HG02588 (cell line): ENCODE results near the gene TAF8.

Experiments used
- ATAC-seq: cut with Tn5 transposase; IDR thresholded peaks from one replicate; pipeline ENCODE4 v1.9.1; 2021; ENCODE audit warnings: mild to moderate bottlenecking, moderate library complexity; ENCODE audit not compliant: unreplicated experiment

TAF8 gene

GRCh38 chr6:42049948-42050296, 402 bp upstream of the TAF8 start:
- ATAC-seq = no peak

- ATAC-seq = no peak
Observed at GRCh38 chr6:42051268-42051653, 937 bp downstream of the TAF8 start.

GRCh38 chr6:42053601-42054000, 3.3 kb downstream of the TAF8 start:
- no peak for ATAC-seq

- ATAC-seq = no peak
Observed at GRCh38 chr6:42059743-42060142, 9.4 kb downstream of the TAF8 start.

- ATAC-seq = no peak
Observed at GRCh38 chr6:42066156-42066675, 15.9 kb downstream of the TAF8 start.

- no peak for ATAC-seq
Observed at GRCh38 chr6:42068173-42068572, 17.8 kb downstream of the TAF8 start.

- no peak for ATAC-seq
Observed at GRCh38 chr6:42068872-42069522, 18.7 kb downstream of the TAF8 start.

- no peak for ATAC-seq
Observed at GRCh38 chr6:42071881-42072583, 21.7 kb downstream of the TAF8 start.

GRCh38 chr6:42073287-42073686, 23.0 kb downstream of the TAF8 start:
- no peak for ATAC-seq

- no peak for ATAC-seq
Observed at GRCh38 chr6:42075159-42075838, 25.0 kb downstream of the TAF8 start.

- ATAC-seq = no peak
Observed at GRCh38 chr6:42078386-42078785, 28.1 kb downstream of the TAF8 start.

GRCh38 chr6:42079941-42080464, 29.7 kb downstream of the TAF8 start:
- no peak for ATAC-seq

- no peak for ATAC-seq
Observed at GRCh38 chr6:42083530-42083929, 33.2 kb downstream of the TAF8 start.

- no peak for ATAC-seq
Observed at GRCh38 chr6:42084889-42085288, 34.6 kb downstream of the TAF8 start.

- no peak for ATAC-seq
Observed at GRCh38 chr6:42086046-42087035, 36.0 kb downstream of the TAF8 start.

GRCh38 chr6:42088101-42088591, 37.8 kb downstream of the TAF8 start:
- ATAC-seq = no peak

- ATAC-seq = no peak
Observed at GRCh38 chr6:42090819-42091717, 40.7 kb downstream of the TAF8 start.

GRCh38 chr6:42091718-42092023, 41.3 kb downstream of the TAF8 start:
- no peak for ATAC-seq

GRCh38 chr6:42093582-42094329, 43.4 kb downstream of the TAF8 start:
- ATAC-seq = no peak
